ENCODE measurements around the gene HAGH. TPM values are rescaled to one million over a fixed set of nuclear protein-coding genes. Genes with fewer than 3 reads are reported as not detected.

Gene HAGH
- total RNA-seq, 2 experiments from 2014 or later: 26.9 to 29.9 TPM

DNA sequence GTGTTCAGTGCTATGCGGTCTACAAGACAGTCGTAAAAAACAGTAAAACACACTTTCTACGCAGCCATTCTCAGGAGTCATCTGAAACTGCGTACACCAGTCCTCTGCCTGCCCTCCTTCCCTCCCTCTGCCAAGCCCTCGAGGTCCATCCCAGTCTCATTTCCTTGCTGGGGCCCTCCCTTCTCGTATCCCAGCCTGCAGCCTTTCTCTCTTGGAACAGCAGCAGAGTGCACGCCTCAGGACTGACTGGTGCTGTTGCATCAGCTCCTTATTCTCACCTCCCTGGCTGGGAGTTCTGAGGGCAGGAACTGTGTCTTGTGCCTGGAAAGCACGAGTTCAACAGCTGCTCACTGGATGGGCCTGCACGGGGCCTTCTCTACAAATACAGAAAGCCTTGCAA, 12.9 kb upstream of the HAGH start:
- intact Hi-C loops (cut with micrococcal nuclease; ENCODE audit: unreplicated experiment): no loop called here
- no peaks in the 10 kb centered on the region for H3K36me3 ChIP-seq (ENCODE audit: insufficient read depth, low read length)
- no peaks in the 10 kb centered on the region for H4K20me1 ChIP-seq (ENCODE audit: insufficient read depth, low read length)
- DNase-seq (ENCODE audit: low spot score): no peak
- no peaks in the 10 kb centered on the region for H3K79me2 ChIP-seq (ENCODE audit: insufficient read depth, low read depth, low read length)
- TF ChIP-seq, protein P1, sequence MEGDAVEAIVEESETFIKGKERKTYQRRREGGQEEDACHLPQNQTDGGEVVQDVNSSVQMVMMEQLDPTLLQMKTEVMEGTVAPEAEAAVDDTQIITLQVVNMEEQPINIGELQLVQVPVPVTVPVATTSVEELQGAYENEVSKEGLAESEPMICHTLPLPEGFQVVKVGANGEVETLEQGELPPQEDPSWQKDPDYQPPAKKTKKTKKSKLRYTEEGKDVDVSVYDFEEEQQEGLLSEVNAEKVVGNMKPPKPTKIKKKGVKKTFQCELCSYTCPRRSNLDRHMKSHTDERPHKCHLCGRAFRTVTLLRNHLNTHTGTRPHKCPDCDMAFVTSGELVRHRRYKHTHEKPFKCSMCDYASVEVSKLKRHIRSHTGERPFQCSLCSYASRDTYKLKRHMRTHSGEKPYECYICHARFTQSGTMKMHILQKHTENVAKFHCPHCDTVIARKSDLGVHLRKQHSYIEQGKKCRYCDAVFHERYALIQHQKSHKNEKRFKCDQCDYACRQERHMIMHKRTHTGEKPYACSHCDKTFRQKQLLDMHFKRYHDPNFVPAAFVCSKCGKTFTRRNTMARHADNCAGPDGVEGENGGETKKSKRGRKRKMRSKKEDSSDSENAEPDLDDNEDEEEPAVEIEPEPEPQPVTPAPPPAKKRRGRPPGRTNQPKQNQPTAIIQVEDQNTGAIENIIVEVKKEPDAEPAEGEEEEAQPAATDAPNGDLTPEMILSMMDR (conservative IDR thresholded peaks at IDR 0.05; ENCODE audit: low read length): no peak
- no peak for TF ChIP-seq EZH2phosphoT487 (IDR thresholded peaks at IDR 0.05; ENCODE audit: borderline replicate concordance, low read depth, low read length)
- no peaks in the 10 kb centered on the region for H3K9me2 ChIP-seq (ENCODE audit: insufficient read depth, low read length)
- POLR2A ChIA-PET: no interaction called here
- H3K4me3 ChIP-seq (ENCODE audit: low read depth, low read length, poor library complexity, severe bottlenecking): no peak overlapping the region
- BruUV-seq (replicated peaks): no TSS peak
- H3K4me1 ChIP-seq (ENCODE audit: insufficient read depth, low read length, poor library complexity, severe bottlenecking): no peaks in the 10 kb centered on the region
- CTCF ChIA-PET (ENCODE audit: unreplicated experiment): no interaction called here
- H3K27ac ChIP-seq (ENCODE audit: low read depth, low read length, poor library complexity, severe bottlenecking): no peak overlapping the region
- H3K4me2 ChIP-seq (ENCODE audit: low read length): no peak overlapping the region
- H3K9me3 ChIP-seq (ENCODE audit: low read length): no peaks in the 10 kb centered on the region
- no peak overlapping the region for H2AFZ ChIP-seq (ENCODE audit: low read length)

DNA sequence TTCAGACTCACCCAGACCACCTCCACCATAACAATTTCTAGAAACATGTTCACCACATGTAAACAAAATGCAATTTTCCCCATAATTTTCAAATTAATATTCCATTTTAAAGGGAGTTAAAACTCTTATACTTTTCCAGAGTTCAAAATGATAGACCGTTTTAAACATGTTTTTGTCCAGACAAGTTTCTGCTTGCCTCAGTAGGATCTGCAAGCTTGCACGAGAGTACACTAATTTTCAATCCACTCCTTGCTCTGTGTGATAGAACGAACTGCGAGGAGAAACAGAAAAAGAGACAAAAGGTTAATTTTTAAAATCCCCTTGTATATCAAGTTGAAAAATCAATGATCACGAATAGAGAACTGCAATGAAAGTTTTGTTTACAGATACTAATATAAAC, 7.5 kb upstream of the HAGH start:
- H4K20me1 ChIP-seq (ENCODE audit: insufficient read depth, low read length): no peaks in the 10 kb centered on the region
- BruUV-seq (replicated peaks): no TSS peak
- H3K36me3 ChIP-seq (ENCODE audit: insufficient read depth, low read length): no peaks in the 10 kb centered on the region
- TF ChIP-seq EZH2phosphoT487 (IDR thresholded peaks at IDR 0.05; ENCODE audit: borderline replicate concordance, low read depth, low read length): no peak
- TF ChIP-seq, protein P1 (conservative IDR thresholded peaks at IDR 0.05; ENCODE audit: low read length): no peak
- no peaks in the 10 kb centered on the region for H3K9me2 ChIP-seq (ENCODE audit: insufficient read depth, low read length)
- DNase-seq (ENCODE audit: low spot score): no peak
- POLR2A ChIA-PET: no interaction called here
- H3K27ac ChIP-seq (ENCODE audit: low read depth, low read length, poor library complexity, severe bottlenecking): no peak overlapping the region
- no peaks in the 10 kb centered on the region for H3K79me2 ChIP-seq (ENCODE audit: insufficient read depth, low read depth, low read length)
- intact Hi-C loops (cut with micrococcal nuclease; ENCODE audit: unreplicated experiment): no loop called here
- H3K9me3 ChIP-seq (ENCODE audit: low read length): no peaks in the 10 kb centered on the region
- no peak overlapping the region for H2AFZ ChIP-seq (ENCODE audit: low read length)
- no peak overlapping the region for H3K4me2 ChIP-seq (ENCODE audit: low read length)
- CTCF ChIA-PET (ENCODE audit: unreplicated experiment): no interaction called here
- no peak overlapping the region for H3K4me3 ChIP-seq (ENCODE audit: low read depth, low read length, poor library complexity, severe bottlenecking)
- H3K4me1 ChIP-seq (ENCODE audit: insufficient read depth, low read length, poor library complexity, severe bottlenecking): peaks cover 3% of the 10 kb centered on the region

DNA sequence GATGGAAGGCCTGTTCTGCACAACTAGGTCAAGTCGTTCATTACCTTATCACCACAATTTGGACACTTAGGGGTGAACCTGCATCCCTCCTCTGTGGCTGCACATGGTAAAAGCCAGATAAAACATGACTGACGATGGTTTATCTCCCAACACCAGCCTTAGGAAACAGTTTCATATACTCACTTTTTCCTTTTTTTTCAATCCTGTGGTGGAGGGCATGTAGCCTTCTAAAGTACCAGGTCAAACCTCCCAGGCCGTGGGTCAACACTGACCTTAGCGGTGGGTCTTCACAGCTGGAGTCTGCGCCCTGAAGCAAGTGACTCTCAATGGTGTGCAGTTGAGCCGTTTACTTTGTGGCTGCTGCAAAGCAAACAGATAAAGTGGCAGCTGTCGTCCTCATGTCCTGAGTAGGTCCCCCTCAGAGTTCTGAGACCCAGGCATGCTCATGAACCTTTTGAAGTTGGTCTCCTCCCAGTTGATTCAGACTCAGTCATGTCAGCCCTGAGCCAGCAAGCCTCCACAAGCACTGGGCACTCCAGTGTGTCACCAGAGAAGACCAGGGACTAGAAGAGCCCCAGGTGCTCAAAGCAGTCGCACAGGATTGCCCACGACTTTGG, 6.3 kb upstream of the HAGH start:
- H3K79me2 ChIP-seq (ENCODE audit: insufficient read depth, low read depth, low read length): no peaks in the 10 kb centered on the region
- H3K9me2 ChIP-seq (ENCODE audit: insufficient read depth, low read length): no peaks in the 10 kb centered on the region
- no peaks in the 10 kb centered on the region for H3K9me3 ChIP-seq (ENCODE audit: low read length)
- TF ChIP-seq, protein P1 (conservative IDR thresholded peaks at IDR 0.05; ENCODE audit: low read length): no peak
- TF ChIP-seq EZH2phosphoT487 (IDR thresholded peaks at IDR 0.05; ENCODE audit: borderline replicate concordance, low read depth, low read length): no peak
- H3K4me1 ChIP-seq (ENCODE audit: insufficient read depth, low read length, poor library complexity, severe bottlenecking): peaks cover 13% of the 10 kb centered on the region
- intact Hi-C loops (cut with micrococcal nuclease; ENCODE audit: unreplicated experiment): no loop called here
- H2AFZ ChIP-seq (ENCODE audit: low read length): no peak overlapping the region
- H3K4me3 ChIP-seq (ENCODE audit: low read depth, low read length, poor library complexity, severe bottlenecking): no peak overlapping the region
- no TSS peak for BruUV-seq (replicated peaks)
- no peak for DNase-seq (ENCODE audit: low spot score)
- ChIA-PET CTCF (ENCODE audit: unreplicated experiment) (no interaction called here), POLR2A (no interaction called here)
- H3K36me3 ChIP-seq (ENCODE audit: insufficient read depth, low read length): no peaks in the 10 kb centered on the region
- no peaks in the 10 kb centered on the region for H4K20me1 ChIP-seq (ENCODE audit: insufficient read depth, low read length)
- H3K4me2 ChIP-seq (ENCODE audit: low read length): no peak overlapping the region
- no peak overlapping the region for H3K27ac ChIP-seq (ENCODE audit: low read depth, low read length, poor library complexity, severe bottlenecking)

All from OCI-LY7 (cell line).